Muscle layer of colon (tissue), 2 donors: ENCODE results near the gene SAMD15.

Source experiments
- H3K27ac ChIP-seq: one replicate; pipeline ENCODE4 v1.7.0; 2013; ENCODE audit warnings: low read depth, mild to moderate bottlenecking, low read length, moderate library complexity
- H3K27me3 ChIP-seq, 2 donors: one replicate each; pipeline ENCODE4 v1.7.0; 2013; ENCODE audit warnings: low read length in 2 of 2, mild to moderate bottlenecking in 2 of 2; ENCODE audit not compliant: insufficient read depth in 2 of 2, control insufficient read depth in 1 of 2
- H3K36me3 ChIP-seq: one replicate; pipeline ENCODE4 v1.7.0; 2013; ENCODE audit warnings: mild to moderate bottlenecking, low read length; ENCODE audit not compliant: insufficient read depth
- H3K4me1 ChIP-seq: one replicate; pipeline ENCODE4 v1.7.0; 2013; ENCODE audit warnings: mild to moderate bottlenecking, low read length; ENCODE audit not compliant: insufficient read depth
- H3K4me3 ChIP-seq, 2 donors: one replicate each; pipeline ENCODE4 v1.7.0; 2013; ENCODE audit warnings: low read length in 2 of 2, low read depth in 1 of 2, mild to moderate bottlenecking in 1 of 2, moderate library complexity in 1 of 2
- H3K9ac ChIP-seq: one replicate; pipeline ENCODE4 v1.7.0; 2013; ENCODE audit warnings: low read length
- H3K9me3 ChIP-seq: one replicate; pipeline ENCODE4 v1.7.0; 2013; ENCODE audit warnings: mild to moderate bottlenecking, low read length
- donor health status: abdominal sarcoma.
- donor health status: Adenocarcinoma of cecum.

The SAMD15 gene

GRCh38 chr14:77346495-77346894, 30.7 kb upstream of the SAMD15 start:
- Histone ChIP-seq H3K9ac (no peak overlapping the region), H3K27ac (no peak overlapping the region), H3K36me3 (peaks cover 27% of the 10 kb centered on the region), H3K27me3 (no peaks in the 10 kb centered on the region), H3K4me1 (no peaks in the 10 kb centered on the region), H3K4me3 (no peak overlapping the region), H3K9me3 (no peaks in the 10 kb centered on the region)

GRCh38 chr14:77347751-77348150, 29.4 kb upstream of the SAMD15 start:
- Histone ChIP-seq H3K4me1 (no peaks in the 10 kb centered on the region), H3K36me3 (peaks cover 17% of the 10 kb centered on the region), H3K27ac (no peak overlapping the region), H3K9ac (no peak overlapping the region), H3K4me3 (no peak overlapping the region), H3K9me3 (no peaks in the 10 kb centered on the region), H3K27me3 (no peaks in the 10 kb centered on the region)

DNA sequence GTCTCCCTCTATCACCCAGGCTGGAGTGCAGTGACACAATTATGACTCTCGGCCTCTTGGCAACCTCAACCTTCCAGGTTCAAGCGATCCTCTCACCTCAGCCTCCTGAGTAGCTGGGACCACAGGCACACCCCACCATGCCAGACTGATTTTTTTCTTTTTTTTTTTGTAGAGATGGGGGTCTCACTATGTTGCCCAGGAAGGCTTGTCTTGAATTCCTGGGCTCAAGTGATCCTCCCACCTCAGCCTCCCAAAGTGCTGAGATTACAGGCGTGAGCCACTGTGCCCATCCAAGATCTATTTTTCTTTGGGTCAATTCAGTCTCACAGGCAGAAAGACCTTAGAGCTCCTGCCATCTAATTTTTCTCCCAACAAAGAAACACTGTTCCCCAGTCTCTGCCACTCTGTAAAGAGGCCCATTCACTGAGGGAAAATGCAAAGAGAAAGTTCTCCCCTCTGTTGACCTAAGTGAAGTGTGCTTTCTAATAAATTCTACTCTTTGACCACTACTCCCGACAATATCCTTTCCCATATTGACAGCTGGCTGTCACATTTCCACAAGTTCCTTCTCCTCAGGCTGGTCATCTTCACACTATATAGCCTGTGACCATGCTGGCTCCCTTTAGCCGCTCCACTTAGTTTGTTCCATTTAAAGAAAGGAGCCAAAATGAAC, 23.6 kb upstream of the SAMD15 start:
- no peaks in the 10 kb centered on the region for H3K27me3 ChIP-seq
- no peaks in the 10 kb centered on the region for H3K4me1 ChIP-seq
- H3K27ac ChIP-seq: no peak overlapping the region
- H3K4me3 ChIP-seq: no peak overlapping the region
- no peak overlapping the region for H3K9ac ChIP-seq
- peaks cover 7% of the 10 kb centered on the region for H3K36me3 ChIP-seq
- H3K9me3 ChIP-seq: no peaks in the 10 kb centered on the region

- no peaks in the 10 kb centered on the region for H3K36me3 ChIP-seq
- no peak overlapping the region for H3K9ac ChIP-seq
- H3K27me3 ChIP-seq: no peaks in the 10 kb centered on the region
- H3K27ac ChIP-seq: no peak overlapping the region
- H3K4me1 ChIP-seq: no peaks in the 10 kb centered on the region
- no peaks in the 10 kb centered on the region for H3K9me3 ChIP-seq
- no peak overlapping the region for H3K4me3 ChIP-seq
Observed at GRCh38 chr14:77355811-77356210, 21.4 kb upstream of the SAMD15 start.

- no peak overlapping the region for H3K9ac ChIP-seq
- H3K36me3 ChIP-seq: no peaks in the 10 kb centered on the region
- no peaks in the 10 kb centered on the region for H3K27me3 ChIP-seq
- no peaks in the 10 kb centered on the region for H3K4me1 ChIP-seq
- H3K27ac ChIP-seq: no peak overlapping the region
- no peaks in the 10 kb centered on the region for H3K9me3 ChIP-seq
- H3K4me3 ChIP-seq: no peak overlapping the region
Observed at GRCh38 chr14:77356899-77357298, 20.3 kb upstream of the SAMD15 start.

GRCh38 chr14:77359626-77360025, 17.6 kb upstream of the SAMD15 start:
- H3K27me3 ChIP-seq: no peaks in the 10 kb centered on the region
- no peaks in the 10 kb centered on the region for H3K36me3 ChIP-seq
- H3K27ac ChIP-seq: no peak overlapping the region
- H3K4me3 ChIP-seq: no peak overlapping the region
- H3K4me1 ChIP-seq: no peaks in the 10 kb centered on the region
- H3K9me3 ChIP-seq: no peaks in the 10 kb centered on the region
- H3K9ac ChIP-seq: no peak overlapping the region

- no peak overlapping the region for H3K4me3 ChIP-seq
- H3K9ac ChIP-seq: no peak overlapping the region
- no peak overlapping the region for H3K27ac ChIP-seq
- H3K9me3 ChIP-seq: no peaks in the 10 kb centered on the region
- no peaks in the 10 kb centered on the region for H3K36me3 ChIP-seq
- no peaks in the 10 kb centered on the region for H3K27me3 ChIP-seq
- H3K4me1 ChIP-seq: no peaks in the 10 kb centered on the region
Observed at GRCh38 chr14:77364146-77364545, 13.0 kb upstream of the SAMD15 start.

GRCh38 chr14:77369285-77369684, 7.9 kb upstream of the SAMD15 start:
- Histone ChIP-seq H3K9ac (no peak overlapping the region), H3K4me1 (no peaks in the 10 kb centered on the region), H3K27ac (no peak overlapping the region), H3K4me3 (no peak overlapping the region), H3K9me3 (no peaks in the 10 kb centered on the region), H3K27me3 (no peaks in the 10 kb centered on the region), H3K36me3 (no peaks in the 10 kb centered on the region)

- no peak overlapping the region for H3K27ac ChIP-seq
- H3K27me3 ChIP-seq: no peaks in the 10 kb centered on the region
- H3K36me3 ChIP-seq: no peaks in the 10 kb centered on the region
- H3K4me3 ChIP-seq: no peak overlapping the region
- H3K9me3 ChIP-seq: no peaks in the 10 kb centered on the region
- peaks cover 7% of the 10 kb centered on the region for H3K4me1 ChIP-seq
- no peak overlapping the region for H3K9ac ChIP-seq
Observed at GRCh38 chr14:77372304-77372841, 4.8 kb upstream of the SAMD15 start.

- Histone ChIP-seq H3K4me3 (peak overlapping the region in 1 of 2 donors; percentile 84), H3K27me3 (no peaks in the 10 kb centered on the region), H3K27ac (no peak overlapping the region), H3K9ac (no peak overlapping the region), H3K9me3 (no peaks in the 10 kb centered on the region), H3K4me1 (peaks cover 12% of the 10 kb centered on the region), H3K36me3 (no peaks in the 10 kb centered on the region)
Observed at GRCh38 chr14:77375164-77375950, 1.8 kb upstream of the SAMD15 start.

DNA sequence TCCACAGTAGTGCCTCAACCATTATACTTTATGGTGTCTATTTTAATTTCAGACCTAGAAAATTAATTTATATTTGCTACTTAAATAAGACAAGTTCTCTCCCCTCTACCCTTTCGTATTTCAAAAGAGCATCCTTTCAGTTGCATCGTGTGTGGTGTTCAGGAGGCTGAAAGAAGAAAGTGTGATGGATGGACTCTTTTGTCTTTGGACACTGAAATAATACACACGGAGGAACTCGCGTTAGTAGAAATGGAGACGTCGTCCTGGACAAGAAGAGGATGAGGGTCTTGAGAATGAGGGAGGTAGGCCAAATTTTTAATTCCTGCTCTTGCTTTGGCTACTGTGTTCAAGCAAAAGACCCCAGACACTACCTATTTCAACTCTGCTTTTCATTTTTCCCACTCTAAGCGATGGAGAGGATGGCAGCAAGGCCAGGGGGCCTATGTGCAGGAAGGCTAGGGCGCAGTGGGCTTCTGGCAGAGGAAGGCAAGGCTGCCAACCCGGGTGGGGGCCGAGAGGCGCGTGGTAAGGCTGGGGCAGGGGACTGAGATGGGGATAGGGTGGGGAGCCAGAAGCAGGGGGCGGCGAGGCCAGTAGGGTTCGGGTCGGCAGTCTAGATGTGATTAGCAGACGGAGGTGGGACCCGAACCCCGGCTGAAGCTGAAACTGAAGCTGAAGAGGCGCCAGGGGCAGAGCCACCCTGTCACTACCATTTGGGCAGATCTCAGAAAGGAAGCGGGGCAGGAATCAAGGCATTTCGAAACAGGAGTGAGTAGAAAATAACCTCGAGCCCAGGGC, 1.0 kb upstream of the SAMD15 start:
- peak overlapping the region; percentile 8 for H3K9ac ChIP-seq
- no peaks in the 10 kb centered on the region for H3K9me3 ChIP-seq
- H3K4me1 ChIP-seq: peaks cover 12% of the 10 kb centered on the region
- H3K36me3 ChIP-seq: no peaks in the 10 kb centered on the region
- no peaks in the 10 kb centered on the region for H3K27me3 ChIP-seq
- peak overlapping the region; percentile 84 to 94 for H3K4me3 ChIP-seq
- peak overlapping the region; percentile 91 for H3K27ac ChIP-seq
